Measurements from ENCODE around the gene SH3PXD2A. TPM values are rescaled to one million over a fixed set of nuclear protein-coding genes. Genes with fewer than 3 reads are reported as not detected.
A peak's percentile ranks its signal among the peaks of the same experiment; 100 is the strongest.

Gene SH3PXD2A
- total RNA-seq, 2 donors from 2014 or later = 14.6 to 18.2 TPM

- TF ChIP-seq CTCF (IDR thresholded peaks at IDR 0.05) = no peak
- Histone ChIP-seq H3K36me3 (no peaks in the 10 kb centered on the region), H3K9me3 (no peaks in the 10 kb centered on the region), H3K4me1 (peaks cover 0 to 77% of the 10 kb centered on the region in 2 donors), H3K4me3 (no peak overlapping the region), H3K27me3 (no peaks in the 10 kb centered on the region), H3K27ac (no peak overlapping the region)
- DNase-seq (ENCODE audit: low spot score) = peak; percentile 74
These were observed 206.5 kb downstream of the SH3PXD2A start for GRCh38 chr10:103648636-103649532.

- TF ChIP-seq CTCF (IDR thresholded peaks at IDR 0.05) = no peak
- no peaks in the 10 kb centered on the region for H3K9me3 ChIP-seq
- H3K36me3 ChIP-seq = no peaks in the 10 kb centered on the region
- H3K27ac ChIP-seq = no peak overlapping the region
- no peak overlapping the region for H3K4me3 ChIP-seq
- H3K27me3 ChIP-seq = no peaks in the 10 kb centered on the region
- peaks cover 0 to 71% of the 10 kb centered on the region in 2 donors for H3K4me1 ChIP-seq
- DNase-seq (ENCODE audit: low spot score) = no peak
These were observed 207.1 kb downstream of the SH3PXD2A start for GRCh38 chr10:103648251-103648635.

- no peaks in the 10 kb centered on the region for H3K9me3 ChIP-seq
- no peaks in the 10 kb centered on the region for H3K36me3 ChIP-seq
- H3K27ac ChIP-seq = no peak overlapping the region
- H3K27me3 ChIP-seq = no peaks in the 10 kb centered on the region
- no peak overlapping the region for H3K4me3 ChIP-seq
- peaks cover 0 to 55% of the 10 kb centered on the region in 2 donors for H3K4me1 ChIP-seq
- no peak for DNase-seq (ENCODE audit: low spot score)
- TF ChIP-seq CTCF (IDR thresholded peaks at IDR 0.05) = no peak
These were observed 209.1 kb downstream of the SH3PXD2A start for GRCh38 chr10:103646304-103646703.

- peak; percentile 86 for DNase-seq (ENCODE audit: low spot score)
- Histone ChIP-seq H3K27me3 (no peaks in the 10 kb centered on the region), H3K4me3 (no peak overlapping the region), H3K4me1 (peaks cover 0 to 55% of the 10 kb centered on the region in 2 donors), H3K27ac (peak overlapping the region in 1 of 2 donors; percentile 35), H3K9me3 (no peaks in the 10 kb centered on the region), H3K36me3 (no peaks in the 10 kb centered on the region)
- TF ChIP-seq CTCF (IDR thresholded peaks at IDR 0.05) = no peak
These were observed 210.0 kb downstream of the SH3PXD2A start for GRCh38 chr10:103645141-103646054.

GRCh38 chr10:103643381-103643780 is 212.0 kb downstream of the SH3PXD2A start:
- DNase-seq (ENCODE audit: low spot score) = no peak
- no peak for TF ChIP-seq CTCF (IDR thresholded peaks at IDR 0.05)
- H3K4me1 ChIP-seq = peaks cover 0 to 53% of the 10 kb centered on the region in 2 donors
- no peaks in the 10 kb centered on the region for H3K9me3 ChIP-seq
- no peak overlapping the region for H3K4me3 ChIP-seq
- no peaks in the 10 kb centered on the region for H3K27me3 ChIP-seq
- H3K27ac ChIP-seq = no peak overlapping the region
- H3K36me3 ChIP-seq = no peaks in the 10 kb centered on the region

All from right atrium auricular region (tissue), 2 donors.